NCI-H510A (cell line): ENCODE measurements around the gene TAF4.

Experiments used
- DNase-seq: peaks from one replicate; lab custom pipeline; 2025; lab: John Stamatoyannopoulos, UW

TAF4 gene

GRCh38 chr20:62019881-62020492 is 45.7 kb downstream of the TAF4 start:
- no peak for DNase-seq

- DNase-seq, result no peak
These were observed 46.4 kb downstream of the TAF4 start for GRCh38 chr20:62019144-62019805.

- no peak for DNase-seq
These were observed 47.1 kb downstream of the TAF4 start for GRCh38 chr20:62018437-62019143.

GRCh38 chr20:62015540-62016288 is 50.0 kb downstream of the TAF4 start:
- no peak for DNase-seq

GRCh38 chr20:62014889-62015537 is 50.7 kb downstream of the TAF4 start:
- DNase-seq, result no peak

- no peak for DNase-seq
These were observed 51.2 kb downstream of the TAF4 start for GRCh38 chr20:62014488-62014775.

GRCh38 chr20:62012631-62013030 is 53.0 kb downstream of the TAF4 start:
- DNase-seq, result no peak

- DNase-seq, result no peak
These were observed 53.6 kb downstream of the TAF4 start for GRCh38 chr20:62011938-62012534.

GRCh38 chr20:62011403-62011790 is 54.3 kb downstream of the TAF4 start:
- no peak for DNase-seq

GRCh38 chr20:62010551-62011402 is 54.9 kb downstream of the TAF4 start:
- DNase-seq, result no peak

GRCh38 chr20:62009869-62010445 is 55.7 kb downstream of the TAF4 start:
- DNase-seq, result no peak

GRCh38 chr20:62009322-62009721 is 56.4 kb downstream of the TAF4 start:
- DNase-seq, result no peak

GRCh38 chr20:62008643-62009183 is 57.0 kb downstream of the TAF4 start:
- DNase-seq, result no peak

GRCh38 chr20:62007127-62007647 is 58.5 kb downstream of the TAF4 start:
- no peak for DNase-seq

GRCh38 chr20:62006482-62006881 is 59.2 kb downstream of the TAF4 start:
- no peak for DNase-seq

- no peak for DNase-seq
These were observed 61.1 kb downstream of the TAF4 start for GRCh38 chr20:62004614-62005013.

- DNase-seq, result no peak
These were observed 61.9 kb downstream of the TAF4 start for GRCh38 chr20:62003567-62004405.

- no peak for DNase-seq
These were observed 62.7 kb downstream of the TAF4 start for GRCh38 chr20:62002882-62003480.
